ENCODE measurements around the gene CACNA1F.
A peak's percentile ranks its signal among the peaks of the same experiment; 100 is the strongest.

Gene CACNA1F

DNA sequence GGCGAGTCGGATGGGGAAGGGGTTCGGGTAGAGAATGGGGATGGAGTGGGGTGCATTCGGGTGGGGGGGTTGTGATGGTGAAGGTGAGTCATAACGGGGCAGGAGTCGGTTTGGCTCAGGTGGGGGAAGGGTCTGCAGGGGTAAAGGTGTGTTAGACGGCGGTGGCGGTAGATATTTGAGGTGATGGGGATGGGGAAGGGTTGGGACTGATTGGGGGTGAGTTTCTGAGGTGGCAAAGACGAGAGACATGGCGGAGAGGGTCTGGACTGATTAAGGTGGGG, 33.9 kb downstream of the CACNA1F start:
- in situ Hi-C loops (cut with MboI; ENCODE audit: low sequenced_read_pairs, unreplicated experiment) = no loop called here
- TF ChIP-seq, protein P1, sequence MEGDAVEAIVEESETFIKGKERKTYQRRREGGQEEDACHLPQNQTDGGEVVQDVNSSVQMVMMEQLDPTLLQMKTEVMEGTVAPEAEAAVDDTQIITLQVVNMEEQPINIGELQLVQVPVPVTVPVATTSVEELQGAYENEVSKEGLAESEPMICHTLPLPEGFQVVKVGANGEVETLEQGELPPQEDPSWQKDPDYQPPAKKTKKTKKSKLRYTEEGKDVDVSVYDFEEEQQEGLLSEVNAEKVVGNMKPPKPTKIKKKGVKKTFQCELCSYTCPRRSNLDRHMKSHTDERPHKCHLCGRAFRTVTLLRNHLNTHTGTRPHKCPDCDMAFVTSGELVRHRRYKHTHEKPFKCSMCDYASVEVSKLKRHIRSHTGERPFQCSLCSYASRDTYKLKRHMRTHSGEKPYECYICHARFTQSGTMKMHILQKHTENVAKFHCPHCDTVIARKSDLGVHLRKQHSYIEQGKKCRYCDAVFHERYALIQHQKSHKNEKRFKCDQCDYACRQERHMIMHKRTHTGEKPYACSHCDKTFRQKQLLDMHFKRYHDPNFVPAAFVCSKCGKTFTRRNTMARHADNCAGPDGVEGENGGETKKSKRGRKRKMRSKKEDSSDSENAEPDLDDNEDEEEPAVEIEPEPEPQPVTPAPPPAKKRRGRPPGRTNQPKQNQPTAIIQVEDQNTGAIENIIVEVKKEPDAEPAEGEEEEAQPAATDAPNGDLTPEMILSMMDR (IDR thresholded peaks at IDR 0.05; ENCODE audit: borderline replicate concordance, control extremely low read depth, extremely low read depth, insufficient read depth, missing control alignments) = no peak
- DNase-seq (ENCODE audit: low spot score) = no peak

DNA sequence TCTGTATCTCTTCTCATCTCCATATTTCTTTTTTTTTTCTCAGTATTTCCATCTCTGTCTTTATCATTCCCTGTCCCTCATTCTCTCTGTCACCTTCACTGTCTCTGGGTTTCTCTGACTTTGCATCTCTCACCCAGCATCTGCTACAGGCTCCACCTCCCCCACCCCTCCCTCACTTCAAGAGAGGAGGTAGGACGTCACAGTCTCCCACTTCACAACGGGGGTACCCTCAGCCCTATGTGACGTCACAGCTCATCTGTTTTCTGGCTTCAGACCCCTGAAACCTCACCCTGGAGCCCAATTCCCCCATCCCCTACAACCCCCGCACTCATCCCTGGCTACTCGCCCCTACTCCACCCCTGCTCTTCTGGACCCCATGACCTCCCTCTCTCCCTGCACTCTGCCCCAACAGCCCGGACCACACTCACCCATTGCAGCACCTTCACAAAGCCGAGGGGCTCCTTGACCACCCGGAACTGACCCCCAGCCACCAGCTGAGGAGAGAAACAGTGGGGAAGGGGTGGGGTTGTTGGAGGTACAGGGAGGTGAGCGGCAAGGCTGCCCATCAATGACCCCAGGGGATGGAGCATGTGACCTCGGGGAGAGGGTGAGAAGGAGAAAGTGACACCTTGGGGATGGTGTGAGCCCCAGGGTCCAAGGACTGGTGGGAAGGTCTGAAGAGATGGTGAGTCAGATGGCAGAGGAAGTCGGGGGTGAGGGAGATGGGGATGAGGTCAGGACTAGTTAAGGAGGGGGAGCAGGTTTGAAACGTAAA, 34.4 kb downstream of the CACNA1F start:
- DNase-seq (ENCODE audit: low spot score) = no peak
- in situ Hi-C loops (cut with MboI; ENCODE audit: low sequenced_read_pairs, unreplicated experiment) = no loop called here

DNA sequence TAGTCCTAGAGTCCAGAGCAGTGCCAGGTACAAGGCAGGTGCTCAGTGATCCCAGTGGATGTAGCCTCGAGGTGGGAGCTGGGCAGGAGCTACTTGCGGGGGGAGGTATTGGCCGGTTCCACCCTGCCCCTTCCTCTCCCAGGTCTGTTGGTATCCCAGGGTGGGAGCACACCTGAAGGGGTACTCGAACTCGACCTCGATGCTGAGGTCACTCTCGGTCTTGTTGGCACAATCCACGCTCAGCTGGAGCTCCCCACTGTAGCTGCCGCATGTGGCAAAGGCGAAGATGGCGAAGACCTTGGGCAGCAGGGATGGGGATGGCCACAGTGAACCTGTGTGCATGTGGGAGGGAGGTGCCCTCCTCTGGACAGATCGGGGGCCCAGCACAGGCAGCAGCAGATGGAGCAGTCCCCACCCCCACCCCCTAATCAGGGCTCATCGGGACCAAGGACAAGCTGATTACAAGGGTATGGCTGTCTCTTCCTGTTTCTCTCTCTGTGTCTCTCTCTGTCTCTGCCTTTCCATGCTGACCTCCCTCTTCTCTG, 35.5 kb downstream of the CACNA1F start:
- in situ Hi-C loops (cut with MboI; ENCODE audit: low sequenced_read_pairs, unreplicated experiment) = no loop called here
- no peak for DNase-seq (ENCODE audit: low spot score)
- TF ChIP-seq, protein P1 (IDR thresholded peaks at IDR 0.05; ENCODE audit: borderline replicate concordance, control extremely low read depth, extremely low read depth, insufficient read depth, missing control alignments) = no peak

More for the DNA sequence above, 34.4 kb downstream of the CACNA1F start:
- TF ChIP-seq, protein P1 (IDR thresholded peaks at IDR 0.05; ENCODE audit: borderline replicate concordance, control extremely low read depth, extremely low read depth, insufficient read depth, missing control alignments) = no peak

DNA sequence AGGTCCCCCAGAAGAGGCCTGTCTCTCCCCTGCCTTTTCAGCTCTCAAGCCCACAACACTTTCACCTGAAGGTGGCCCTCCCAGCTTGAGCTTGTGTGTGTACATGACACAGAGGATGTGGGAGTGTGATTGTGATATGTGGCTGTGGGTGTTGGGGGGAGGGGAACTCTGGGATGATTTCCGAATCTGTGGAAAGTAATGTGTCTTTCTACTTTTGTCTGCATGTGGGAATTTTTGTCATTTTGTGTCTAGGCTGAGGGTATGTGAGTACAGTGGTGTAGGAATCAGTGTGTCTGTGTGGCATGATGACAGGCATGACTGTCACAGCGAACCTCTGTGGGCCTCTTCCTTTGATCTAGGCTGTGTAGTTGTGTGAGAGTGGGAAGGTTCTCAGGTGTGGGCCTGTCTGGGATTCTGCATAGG, 39.6 kb downstream of the CACNA1F start:
- DNase-seq (ENCODE audit: low spot score) = no peak
- TF ChIP-seq, protein P1 (IDR thresholded peaks at IDR 0.05; ENCODE audit: borderline replicate concordance, control extremely low read depth, extremely low read depth, insufficient read depth, missing control alignments) = no peak
- in situ Hi-C loops (cut with MboI; ENCODE audit: low sequenced_read_pairs, unreplicated experiment) = no loop called here

DNA sequence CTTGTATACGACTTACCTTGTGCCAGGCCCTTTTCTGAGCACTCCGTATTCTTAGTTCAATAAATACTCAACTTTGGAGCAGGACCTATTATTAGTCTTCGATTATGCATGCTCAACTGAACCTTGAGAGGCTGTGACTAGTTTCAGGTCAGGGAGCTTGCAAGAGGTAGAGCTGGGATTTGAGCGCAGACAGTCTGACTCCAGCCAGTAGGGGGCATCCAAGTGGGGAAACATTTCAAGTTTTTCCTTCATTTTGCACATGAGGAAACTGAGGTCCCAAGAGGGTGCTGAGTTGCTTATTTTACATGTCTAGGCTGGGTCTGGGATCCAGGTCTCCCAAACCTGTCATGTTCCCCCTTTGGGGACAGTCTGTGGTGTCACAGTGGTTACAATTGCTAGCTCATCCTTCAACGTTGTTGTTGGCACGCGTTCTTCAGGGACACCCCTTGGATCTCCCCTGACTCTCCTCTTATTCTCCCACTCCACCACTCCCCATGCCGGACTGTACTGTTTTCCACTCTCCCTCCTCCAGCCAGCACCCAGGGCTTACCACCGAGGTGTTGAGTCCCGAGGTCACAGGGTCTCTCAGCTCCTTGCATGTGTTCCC, 40.3 kb downstream of the CACNA1F start:
- no peak for DNase-seq (ENCODE audit: low spot score)
- in situ Hi-C loops (cut with MboI; ENCODE audit: low sequenced_read_pairs, unreplicated experiment) = no loop called here
- TF ChIP-seq, protein P1 (IDR thresholded peaks at IDR 0.05; ENCODE audit: borderline replicate concordance, control extremely low read depth, extremely low read depth, insufficient read depth, missing control alignments) = peak; percentile 55

DNA sequence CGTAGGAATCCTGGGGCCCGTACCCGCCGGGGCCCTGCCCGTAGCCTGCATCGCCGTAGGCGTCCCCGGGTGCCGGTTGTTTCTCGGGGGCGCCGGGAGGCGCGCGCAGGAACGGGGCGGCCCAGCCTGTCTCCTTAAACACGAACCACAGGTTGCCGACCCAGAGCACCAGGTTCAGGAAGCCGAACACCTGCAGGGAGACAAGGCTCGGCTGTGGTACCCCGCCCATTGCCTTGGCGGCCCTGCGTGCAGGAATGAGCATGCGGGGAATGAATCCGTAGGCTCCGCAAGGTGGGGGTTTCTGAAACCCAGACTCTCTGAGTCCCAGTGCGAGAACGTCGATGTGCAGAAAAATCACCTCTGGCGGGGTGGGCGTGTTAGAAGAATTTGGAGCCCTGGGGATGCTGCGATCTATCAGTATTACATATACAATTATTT, 41.5 kb downstream of the CACNA1F start:
- DNase-seq (ENCODE audit: low spot score) = no peak
- in situ Hi-C loops (cut with MboI; ENCODE audit: low sequenced_read_pairs, unreplicated experiment) = no loop called here
- TF ChIP-seq, protein P1 (IDR thresholded peaks at IDR 0.05; ENCODE audit: borderline replicate concordance, control extremely low read depth, extremely low read depth, insufficient read depth, missing control alignments) = no peak

Data from GM13976 (cell line).